Measurements from ENCODE around the gene ALDH16A1. TPM values are rescaled to one million over a fixed set of nuclear protein-coding genes. Genes with fewer than 3 reads are reported as not detected.

ALDH16A1 gene
- total and polyA plus RNA-seq, 2 of the 4 experiments (the other 2 are of a cell fraction), result 10.4 to 12.9 TPM

- no TSS peak for BruUV-seq (replicated peaks)
- CTCF ChIA-PET, result no interaction called here
- in situ Hi-C loops (cut with MboI; ENCODE audit: low sequenced_read_pairs) (no loop called here), intact Hi-C loops (cut with micrococcal nuclease) (no loop called here), dilution Hi-C loops (cut with HindIII; ENCODE audit: low sequenced_read_pairs, unreplicated experiment) (no loop called here)
- Histone ChIP-seq H3K23ac (ENCODE audit: low read depth, low read length) (no peak overlapping the region), H3K4me2 (ENCODE audit: low read depth, low read length) (no peak overlapping the region), H2AK5ac (ENCODE audit: low read depth, low read length) (no peak overlapping the region), H3K9ac (ENCODE audit: low read depth, low read length) (no peak overlapping the region), H2AFZ (replicated peaks; ENCODE audit: low read length, poor library complexity) (no peak overlapping the region), H3K79me1 (ENCODE audit: low read depth in 1 of 2, low read length in 2 of 2) (no peaks in the 10 kb centered on the region), H4K5ac (ENCODE audit: low read depth, low read length) (no peak overlapping the region), H2BK120ac (ENCODE audit: low read depth, low read length) (no peak overlapping the region), H3K9me3 (ENCODE audit: control insufficient read depth, insufficient read depth, low read length) (no peaks in the 10 kb centered on the region), H2BK5ac (ENCODE audit: low read depth, low read length, poor library complexity, severe bottlenecking) (no peak overlapping the region), H3K36me3 (ENCODE audit: control insufficient read depth, insufficient read depth, low read length) (peaks cover 7% of the 10 kb centered on the region), H3K27ac (ENCODE audit: insufficient read depth, low read length) (no peak overlapping the region), H3K27me3 (ENCODE audit: control insufficient read depth, insufficient read depth, low read length) (no peaks in the 10 kb centered on the region), H2AK9ac (replicated peaks; ENCODE audit: low read depth, low read length, poor library complexity) (no peak overlapping the region), H2BK20ac (ENCODE audit: low read depth, low read length) (no peak overlapping the region), H3K4me3 (ENCODE audit: insufficient read depth, low read depth, low read length) (no peak overlapping the region), H4K8ac (ENCODE audit: low read depth in 2 of 2, low read length in 2 of 2) (no peak overlapping the region), H3K14ac (replicated peaks; ENCODE audit: low read depth, low read length) (no peak overlapping the region), H3K9me1 (ENCODE audit: insufficient read depth, low read length) (no peaks in the 10 kb centered on the region), H3K4me1 (ENCODE audit: control insufficient read depth, insufficient read depth, low read length) (no peaks in the 10 kb centered on the region), H3K18ac (ENCODE audit: low read depth, low read length) (no peak overlapping the region), H3K4ac (ENCODE audit: low read depth, low read length) (no peak overlapping the region), H3K56ac (ENCODE audit: extremely low read depth, insufficient read depth, low read length) (no peak overlapping the region), H2BK15ac (ENCODE audit: low read depth, low read length) (no peak overlapping the region), H4K91ac (ENCODE audit: insufficient read depth, low read depth, low read length) (no peak overlapping the region), H4K20me1 (ENCODE audit: insufficient read depth, low read length) (no peaks in the 10 kb centered on the region)
- TF ChIP-seq RCOR1 (IDR thresholded peaks at IDR 0.05; ENCODE audit: insufficient replicate concordance, low read length) (no peak), BHLHE40 (IDR thresholded peaks at IDR 0.05; ENCODE audit: low read depth, low read length) (no peak), MAFK (IDR thresholded peaks at IDR 0.05; ENCODE audit: low read depth, low read length) (no peak), RFX5 (IDR thresholded peaks at IDR 0.05; ENCODE audit: low read depth, low read length) (no peak), NFE2L2 (IDR thresholded peaks at IDR 0.05; ENCODE audit: low read depth, low read length) (no peak), SMC3 (IDR thresholded peaks at IDR 0.05; ENCODE audit: low read depth, low read length) (no peak), USF2 (IDR thresholded peaks at IDR 0.05; ENCODE audit: low read depth, low read length) (no peak), CHD1 (IDR thresholded peaks at IDR 0.05; ENCODE audit: low read depth, low read length) (no peak), ELK1 (IDR thresholded peaks at IDR 0.05; ENCODE audit: borderline replicate concordance, low read depth, low read length) (no peak), CTCF (conservative IDR thresholded peaks at IDR 0.05; ENCODE audit: low read depth, low read length) (no peak), CEBPB (IDR thresholded peaks at IDR 0.05; ENCODE audit: low read depth, low read length) (no peak), MAZ (IDR thresholded peaks at IDR 0.05; ENCODE audit: borderline replicate concordance, low read depth, low read length) (no peak), MXI1 (IDR thresholded peaks at IDR 0.05; ENCODE audit: borderline replicate concordance, low read depth, low read length) (no peak), FOS (IDR thresholded peaks at IDR 0.05; ENCODE audit: low read depth, low read length) (no peak)
- DNase-seq, result no peak
- ATAC-seq (ENCODE audit: low read depth), result no peak
- POLR2A ChIA-PET (ENCODE audit: unreplicated experiment), result no interaction called here
- 99% methylated on average over 23 of the region's 37 CpGs; no CpG with 5 or more reads in 1 of the 2 experiments for WGBS, 2 experiments (ENCODE audit: extremely low coverage in 2 of 2, insufficient read length in 1 of 2)
These were observed 8.6 kb downstream of the ALDH16A1 start for GRCh38 chr19:49461656-49462055.

Data from IMR-90 (cell line).